Naive thymus-derived CD8-positive, alpha-beta T cell (primary cell): ENCODE results near the gene PRCC. TPM values are rescaled to one million over a fixed set of nuclear protein-coding genes. Genes with fewer than 3 reads are reported as not detected.

Source experiments
- ATAC-seq, 2 donors: fragments of 150-1000 bp; cut with Tn5 transposase in 1 of 2; sonication (Bioruptor Pico), chemical (Tn5 transposase) in 1 of 2; 1 replicate in 1 of 2; 2 replicates in 1 of 2; pipeline ENCODE4 v1.10.0; 2021; ENCODE audit warnings: mild to moderate bottlenecking in 2 of 2, moderate library complexity in 2 of 2
- POLR2A ChIA-PET: fragments of 350-600 bp; sonication (Branson Sonifier 250); formaldehyde crosslinking; loops from one replicate; lab custom pipeline; 2021; ENCODE audit warnings: antibody characterized with exemption; lab: Charles Lee
- DNase-seq, 10 donors: peaks; one replicate each; pipeline versions ENCODE4 v3.0.0 to v3.0.0-alpha.2; 2020 to 2022
- H3K27ac Mint-ChIP-seq, 10 donors: one replicate each; pipeline ENCODE4 v1.8.0; 2020 to 2022; ENCODE audit warnings: mild to moderate bottlenecking in 10 of 10, mixed read lengths in 10 of 10, moderate library complexity in 4 of 10, inconsistent platforms in 1 of 10
- H3K27me3 Mint-ChIP-seq, 5 donors: one replicate each; pipeline ENCODE4 v1.8.0; 2021 to 2022; ENCODE audit warnings: mixed read lengths in 5 of 5
- H3K36me3 Mint-ChIP-seq, 3 donors: one replicate each; pipeline ENCODE4 v1.8.0; 2020 to 2022; ENCODE audit warnings: mixed read lengths in 3 of 3, mild to moderate bottlenecking in 2 of 3, inconsistent platforms in 1 of 3
- H3K4me1 Mint-ChIP-seq, 4 donors: one replicate each; pipeline ENCODE4 v1.8.0; 2021 to 2022; ENCODE audit warnings: mixed read lengths in 4 of 4
- H3K4me3 Mint-ChIP-seq, 10 donors: one replicate each; pipeline ENCODE4 v1.8.0; 2020 to 2022; ENCODE audit warnings: mild to moderate bottlenecking in 10 of 10, mixed read lengths in 10 of 10, moderate library complexity in 6 of 10, inconsistent platforms in 1 of 10
- H3K9me3 Mint-ChIP-seq, 9 donors: one replicate each; pipeline ENCODE4 v1.8.0; 2020 to 2022; ENCODE audit warnings: mixed read lengths in 9 of 9, mild to moderate bottlenecking in 3 of 9, inconsistent platforms in 1 of 9, moderate library complexity in 1 of 9
- polyA plus RNA-seq, 3 donors: library from polyadenylated mRNA; unstranded; fragments of 300-500 nt; fragmentation: Illumina TruSeq; gene quantifications; one replicate each; pipeline ENCODE4 v1.2.3, GENCODE V29; 2021
- total RNA-seq, 8 experiments: library from RNA in 2 of 8; stranded (reverse) in 2 of 8; gene quantifications; one replicate each; pipeline ENCODE4 v1.2.3 and lab custom pipeline; 2021 to 2026

Gene PRCC
- total and polyA plus RNA-seq, 5 experiments from 2014 or later: 22.9 to 64.0 (median 55.7) TPM

GRCh38 chr1:156738916-156739315 is 28.4 kb upstream of the PRCC start:
- DNase-seq: no peak
- Mint-ChIP-seq H3K4me3 (peak overlapping the region in 7 of 10 donors; percentile 2 to 73 (median 41)), H3K27me3 (no peaks in the 10 kb centered on the region), H3K36me3 (peaks cover 0 to 31% (median 2%) of the 10 kb centered on the region in 3 donors), H3K9me3 (peaks cover 0 to 2% (median 0%) of the 10 kb centered on the region in 9 donors), H3K4me1 (peaks cover 13 to 34% (median 33%) of the 10 kb centered on the region in 4 donors), H3K27ac (peak overlapping the region in 9 of 10 donors; percentile 9 to 79 (median 72))
- POLR2A ChIA-PET: interaction anchor here (0.6 to 4.4 kb wide), 3 partner anchors 12 to 28 kb away, joined by 3 to 104 read pairs (median 4); partner anchors contain the start of genes HDGF and PRCC
- ATAC-seq: no peak

- peaks cover 0 to 37% (median 4%) of the 10 kb centered on the region in 3 donors for H3K36me3 Mint-ChIP-seq
- peak overlapping the region; percentile 94 to 99 (median 98) for H3K27ac Mint-ChIP-seq
- H3K9me3 Mint-ChIP-seq: peaks cover 0 to 2% (median 0%) of the 10 kb centered on the region in 9 donors
- ATAC-seq (no peak), DNase-seq (no peak)
- peaks cover 15 to 41% (median 38%) of the 10 kb centered on the region in 4 donors for H3K4me1 Mint-ChIP-seq
- H3K4me3 Mint-ChIP-seq: peak overlapping the region; percentile 92 to 99 (median 96)
- POLR2A ChIA-PET: interaction anchor here (0.6 to 4.4 kb wide), 12 partner anchors 11 to 239 kb away, joined by 3 to 104 read pairs (median 5); partner anchors contain the start of genes HDGF, ISG20L2, METTL25B and PRCC
- no peaks in the 10 kb centered on the region for H3K27me3 Mint-ChIP-seq
These were observed 27.0 kb upstream of the PRCC start for GRCh38 chr1:156740237-156740740.

GRCh38 chr1:156740741-156741480 is 26.4 kb upstream of the PRCC start, which contains the start of gene MRPL24:
Gene MRPL24, minus strand, starts transcription at chr1:156741088. Its CDS starts 2,384 bp downstream, at chr1:156738704.
- H3K4me3 Mint-ChIP-seq: peak within 1 kb of the TSS; percentile 92 to 99 (median 96)
- peaks cover 0 to 2% (median 0%) of the 10 kb centered on the region in 9 donors for H3K9me3 Mint-ChIP-seq
- H3K4me1 Mint-ChIP-seq: peaks cover 18 to 47% (median 44%) of the 10 kb centered on the region in 4 donors
- POLR2A ChIA-PET: interaction anchor here (0.6 to 4.4 kb wide), 14 partner anchors 10 to 240 kb away, joined by 3 to 104 read pairs (median 5); partner anchors contain the start of genes HDGF, ISG20L2, METTL25B and PRCC
- DNase-seq: peak; percentile 85 to 99 (median 96)
- peak; percentile 87 to 89 for ATAC-seq
- H3K27me3 Mint-ChIP-seq: no peaks in the 10 kb centered on the region
- H3K27ac Mint-ChIP-seq: peak within 1 kb of the TSS; percentile 94 to 99 (median 98)
- peaks cover 0 to 41% (median 4%) of the 10 kb centered on the region in 3 donors for H3K36me3 Mint-ChIP-seq

- DNase-seq (no peak), ATAC-seq (no peak)
- Mint-ChIP-seq H3K27me3 (no peaks in the 10 kb centered on the region), H3K27ac (peak overlapping the region; percentile 94 to 99 (median 98)), H3K9me3 (peaks cover 0 to 2% (median 0%) of the 10 kb centered on the region in 9 donors), H3K36me3 (peaks cover 0 to 42% (median 4%) of the 10 kb centered on the region in 3 donors), H3K4me3 (peak overlapping the region; percentile 92 to 99 (median 96)), H3K4me1 (peaks cover 22 to 53% (median 50%) of the 10 kb centered on the region in 4 donors)
- POLR2A ChIA-PET: interaction anchor here (0.6 to 4.4 kb wide), 13 partner anchors 10 to 240 kb away, joined by 3 to 104 read pairs (median 6); partner anchors contain the start of genes HDGF, ISG20L2, METTL25B and PRCC
These were observed 25.8 kb upstream of the PRCC start for GRCh38 chr1:156741481-156741983.

- ATAC-seq (no peak), DNase-seq (no peak)
- H3K27ac Mint-ChIP-seq: peak overlapping the region in 9 of 10 donors; percentile 90 to 99 (median 98)
- H3K27me3 Mint-ChIP-seq: no peaks in the 10 kb centered on the region
- peak overlapping the region in 6 of 10 donors; percentile 2 to 96 (median 70) for H3K4me3 Mint-ChIP-seq
- H3K36me3 Mint-ChIP-seq: peaks cover 0 to 39% (median 4%) of the 10 kb centered on the region in 3 donors
- POLR2A ChIA-PET: interaction anchor here (1.1 to 4.4 kb wide), 5 partner anchors 9 to 118 kb away, joined by 3 to 104 read pairs (median 52); partner anchors contain the start of genes HDGF, ISG20L2, METTL25B and PRCC
- H3K4me1 Mint-ChIP-seq: peaks cover 22 to 58% (median 54%) of the 10 kb centered on the region in 4 donors
- H3K9me3 Mint-ChIP-seq: peaks cover 0 to 2% (median 0%) of the 10 kb centered on the region in 9 donors
These were observed 25.3 kb upstream of the PRCC start for GRCh38 chr1:156742017-156742416.

- peaks cover 28 to 64% (median 61%) of the 10 kb centered on the region in 4 donors for H3K4me1 Mint-ChIP-seq
These were observed 24.5 kb upstream of the PRCC start for GRCh38 chr1:156742801-156743200.

GRCh38 chr1:156743367-156744302 is 23.7 kb upstream of the PRCC start:
- POLR2A ChIA-PET: interaction anchor here (0.9 to 3.1 kb wide), 4 partner anchors 8 to 16 kb away, joined by 3 to 70 read pairs (median 4); partner anchors contain the start of genes HDGF and METTL25B
- Mint-ChIP-seq H3K27ac (peak overlapping the region in 8 of 10 donors; percentile 40 to 87 (median 63)), H3K9me3 (peaks cover 0 to 2% (median 0%) of the 10 kb centered on the region in 9 donors), H3K4me3 (no peak overlapping the region), H3K4me1 (peaks cover 33 to 71% (median 67%) of the 10 kb centered on the region in 4 donors), H3K27me3 (no peaks in the 10 kb centered on the region), H3K36me3 (peaks cover 0 to 27% (median 4%) of the 10 kb centered on the region in 3 donors)
- DNase-seq (no peak), ATAC-seq (no peak)

More at GRCh38 chr1:156742801-156743200, 24.5 kb upstream of the PRCC start:
- Mint-ChIP-seq H3K27ac (peak overlapping the region in 7 of 10 donors; percentile 24 to 99 (median 61)), H3K27me3 (no peaks in the 10 kb centered on the region), H3K36me3 (peaks cover 0 to 32% (median 4%) of the 10 kb centered on the region in 3 donors), H3K4me3 (peak overlapping the region in 1 of 10 donors; percentile 26), H3K9me3 (peaks cover 0 to 2% (median 0%) of the 10 kb centered on the region in 9 donors)
- DNase-seq (no peak), ATAC-seq (no peak)
- POLR2A ChIA-PET: interaction anchor here (1.0 to 4.4 kb wide), 4 partner anchors 8 to 24 kb away, joined by 3 to 104 read pairs (median 37); partner anchors contain the start of genes HDGF, METTL25B and PRCC

GRCh38 chr1:156744344-156744743 is 23.0 kb upstream of the PRCC start:
- POLR2A ChIA-PET: interaction anchor here (0.9 kb wide), 1 partner anchor 12 kb away, joined by 3 read pairs; no protein-coding TSS in a partner anchor
- peaks cover 38 to 71% (median 67%) of the 10 kb centered on the region in 4 donors for H3K4me1 Mint-ChIP-seq
- H3K9me3 Mint-ChIP-seq: peaks cover 0 to 2% (median 0%) of the 10 kb centered on the region in 9 donors
- peak overlapping the region in 7 of 10 donors; percentile 34 to 94 (median 68) for H3K27ac Mint-ChIP-seq
- DNase-seq (no peak), ATAC-seq (no peak)
- no peaks in the 10 kb centered on the region for H3K27me3 Mint-ChIP-seq
- H3K4me3 Mint-ChIP-seq: no peak overlapping the region
- H3K36me3 Mint-ChIP-seq: peaks cover 0 to 27% (median 4%) of the 10 kb centered on the region in 3 donors

GRCh38 chr1:156744786-156745419 is 22.4 kb upstream of the PRCC start:
- no peak for ATAC-seq
- Mint-ChIP-seq H3K9me3 (peaks cover 0 to 2% (median 0%) of the 10 kb centered on the region in 9 donors), H3K27me3 (no peaks in the 10 kb centered on the region), H3K27ac (peak overlapping the region; percentile 17 to 94 (median 82)), H3K36me3 (peaks cover 0 to 27% (median 4%) of the 10 kb centered on the region in 3 donors), H3K4me1 (peaks cover 42 to 74% (median 72%) of the 10 kb centered on the region in 4 donors), H3K4me3 (peak overlapping the region in 1 of 10 donors; percentile 52)
- POLR2A ChIA-PET: no interaction called here
- DNase-seq: no peak

GRCh38 chr1:156745881-156746280 is 21.5 kb upstream of the PRCC start:
- H3K27ac Mint-ChIP-seq: peak overlapping the region; percentile 9 to 97 (median 86)
- ATAC-seq (no peak), DNase-seq (no peak)
- POLR2A ChIA-PET: interaction anchor here (0.6 to 1.4 kb wide), 2 partner anchors 11 to 18 kb away, joined by 4 read pairs; partner anchors contain the start of genes ISG20L2 and METTL25B
- H3K4me1 Mint-ChIP-seq: peaks cover 44 to 76% (median 70%) of the 10 kb centered on the region in 4 donors
- no peaks in the 10 kb centered on the region for H3K27me3 Mint-ChIP-seq
- H3K36me3 Mint-ChIP-seq: peaks cover 0 to 27% (median 4%) of the 10 kb centered on the region in 3 donors
- H3K4me3 Mint-ChIP-seq: peak overlapping the region in 9 of 10 donors; percentile 32 to 86 (median 70)
- H3K9me3 Mint-ChIP-seq: peaks cover 0 to 2% (median 0%) of the 10 kb centered on the region in 9 donors
